Adrenal gland (tissue), 12 donors: ENCODE data around the gene ETV6. TPM values are rescaled to one million over a fixed set of nuclear protein-coding genes. Genes with fewer than 3 reads are reported as not detected.

Source experiments
- DNase-seq, 7 donors: peaks; one replicate each; pipeline ENCODE4 v3.0.0-alpha.2; 2019 to 2020
- H3K27ac ChIP-seq, 5 donors: fragments of 200-600 bp; sonication (generic) in 4 of 5; 1 replicate in 3 of 5; 2 replicates in 2 of 5; pipeline versions ENCODE4 v1.5.1 to v1.8.0; 2016 to 2020; ENCODE audit warnings: mild to moderate bottlenecking in 1 of 5
- H3K27me3 ChIP-seq: fragments of 200-600 bp; 2 replicates; pipeline ENCODE4 v1.8.0; 2021
- H3K36me3 ChIP-seq, 2 donors: fragments of 200-600 bp; replicated peaks in 1 of 2; 1 replicate in 1 of 2; 2 replicates in 1 of 2; pipeline versions ENCODE4 v1.5.1 to v1.8.0; 2018 to 2022
- H3K4me1 ChIP-seq, 2 donors: fragments of 200-600 bp; replicated peaks in 1 of 2; 1 replicate in 1 of 2; 2 replicates in 1 of 2; pipeline versions ENCODE4 v1.5.1 to v1.8.0; 2018 to 2021
- H3K4me3 ChIP-seq, 4 donors: fragments of 200-600 bp; sonication (generic) in 3 of 4; one replicate each; pipeline ENCODE4 v1.5.1; 2016 to 2018
- H3K9me3 ChIP-seq, 3 donors: fragments of 200-600 bp; sonication (generic) in 1 of 3; replicated peaks in 1 of 3; 1 replicate in 2 of 3; 2 replicates in 1 of 3; pipeline versions ENCODE4 v1.5.1 to v1.8.0; 2016 to 2021
- CTCF ChIP-seq, 6 experiments: fragments of 450-650 bp in 4 of 6; fragments of 200-600 bp in 2 of 6; sonication (generic) in 1 of 6; IDR thresholded peaks; 1 replicate in 5 of 6; 2 replicates in 1 of 6; pipeline versions ENCODE4 v1.5.1 to v1.8.0; 2016 to 2021; ENCODE audit warnings: antibody characterized with exemption in 6 of 6, mild to moderate bottlenecking in 2 of 6, moderate library complexity in 1 of 6
- POLR2A ChIP-seq, 2 donors: fragments of 450-650 bp; IDR thresholded peaks; one replicate each; pipeline ENCODE4 v1.6.1; 2017; ENCODE audit warnings: antibody characterized with exemption in 2 of 2, mild to moderate bottlenecking in 2 of 2, moderate library complexity in 1 of 2
- WGBS, 4 donors: extraction: QIAGEN DNeasy Blood & Tissue Kit in 2 of 4; methylation state at CpG; one replicate each; pipeline versions ENCODE4 v1.1.5 to v1.1.7; 2013 to 2017; 5-methylcytosine and 5-hydroxymethylcytosine counted together
- intact Hi-C, 2 donors: fragments of 100-400 bp; cut with DNase I; formaldehyde crosslinking; loops; one replicate each; pipeline versions ENCODE4 v1.14.1 to v1.15.0; 2022 to 2023
- polyA plus RNA-seq, 3 donors: library from polyadenylated mRNA; stranded (reverse); fragments of 200-250 nt in 2 of 3; fragments of 350-450 nt in 1 of 3; fragmentation: Illumina TruSeq in 1 of 3; extraction: RNeasy Lipid Tissue Mini Kit (QIAGEN cat#74804) in 1 of 3; gene quantifications; one replicate each; pipeline ENCODE4 v1.2.3, GENCODE V29; 2013 to 2014
- total RNA-seq, 9 donors: library from RNA; depleted of rRNA in 4 of 9; stranded (reverse); fragments of >200 nt in 4 of 9; fragments of 120-200 nt in 1 of 9; fragmentation: NEBNext Ultra II Directional in 1 of 9; extraction: Animal tissue kit (Norgen Biotek cat#: 25700) in 1 of 9; gene quantifications; one replicate each; pipeline versions ENCODE4 v1.1.0 to v1.2.4, GENCODE V29; 2013 to 2023
- donor health status: healthy with polysubstance abuse.
- donor health status: Bipolar disorder and iron deficiency.
- donor health status: DM: yes; HTN: yes; CAD: no.
- donor health status: DM: no; HTN: no; CAD: no.
- donor health status: DM: no; HTN: no; CAD: no.
- donor health status: DM: yes; HTN: yes; CAD: no.

ETV6 gene
- total and polyA plus RNA-seq, 12 donors: 9.6 to 46.6 (median 19.5) TPM

- TF ChIP-seq CTCF (IDR thresholded peaks at IDR 0.05): no peak
- intact Hi-C loops: no loop called here
- Histone ChIP-seq H3K4me3 (no peak overlapping the region), H3K36me3 (no peaks in the 10 kb centered on the region), H3K4me1 (peaks cover 8 to 81% of the 10 kb centered on the region in 2 donors), H3K27me3 (no peaks in the 10 kb centered on the region), H3K9me3 (no peaks in the 10 kb centered on the region), H3K27ac (peak overlapping the region in 1 of 5 donors; percentile 56)
- 72 to 88% (median 82%) methylated on average over 5 to 6 of the region's 6 CpGs for WGBS, 4 donors
- no peak for DNase-seq
These were observed 69.3 kb downstream of the ETV6 start for GRCh38 chr12:11718768-11719253.

GRCh38 chr12:11719678-11720099 is 70.2 kb downstream of the ETV6 start:
- peak; percentile 60 to 88 (median 78) for DNase-seq
- intact Hi-C loops: no loop called here
- TF ChIP-seq POLR2A (IDR thresholded peaks at IDR 0.05): no peak
- no peak for TF ChIP-seq CTCF (IDR thresholded peaks at IDR 0.05)
- WGBS, 4 donors: 25 to 40% (median 31%) methylated on average over 8 to 10 of the region's 10 CpGs
- Histone ChIP-seq H3K9me3 (no peaks in the 10 kb centered on the region), H3K27ac (peak overlapping the region in 2 of 5 donors; percentile 56 to 57), H3K36me3 (no peaks in the 10 kb centered on the region), H3K27me3 (no peaks in the 10 kb centered on the region), H3K4me3 (no peak overlapping the region), H3K4me1 (peaks cover 8 to 81% of the 10 kb centered on the region in 2 donors)

- WGBS, 4 donors: 63 to 77% (median 72%) methylated on average over 2 of the region's 2 CpGs
- Histone ChIP-seq H3K27ac (no peak overlapping the region), H3K9me3 (no peaks in the 10 kb centered on the region), H3K4me3 (no peak overlapping the region), H3K4me1 (peaks cover 12 to 68% of the 10 kb centered on the region in 2 donors), H3K36me3 (no peaks in the 10 kb centered on the region), H3K27me3 (no peaks in the 10 kb centered on the region)
- intact Hi-C loops: no loop called here
- DNase-seq: no peak
- TF ChIP-seq POLR2A (IDR thresholded peaks at IDR 0.05): no peak
- TF ChIP-seq CTCF (IDR thresholded peaks at IDR 0.05): peak in 1 of 6 experiments; percentile 14
These were observed 72.6 kb downstream of the ETV6 start for GRCh38 chr12:11722071-11722470.

GRCh38 chr12:11722578-11723138 is 73.2 kb downstream of the ETV6 start:
- no peak for DNase-seq
- no peaks in the 10 kb centered on the region for H3K36me3 ChIP-seq
- 68 to 77% (median 73%) methylated on average over 8 of the region's 8 CpGs for WGBS, 4 donors
- no peak overlapping the region for H3K27ac ChIP-seq
- H3K4me1 ChIP-seq: peaks cover 8 to 62% of the 10 kb centered on the region in 2 donors
- intact Hi-C loops: no loop called here
- H3K27me3 ChIP-seq: no peaks in the 10 kb centered on the region
- no peak for TF ChIP-seq POLR2A (IDR thresholded peaks at IDR 0.05)
- no peak for TF ChIP-seq CTCF (IDR thresholded peaks at IDR 0.05)
- H3K4me3 ChIP-seq: no peak overlapping the region
- no peaks in the 10 kb centered on the region for H3K9me3 ChIP-seq
